Left ventricle myocardium inferior (tissue), 1 donor: ENCODE results near the gene TFAP2B. TPM values are rescaled to one million over a fixed set of nuclear protein-coding genes. Genes with fewer than 3 reads are reported as not detected.

ENCODE experiments used
- DNase-seq: peaks from one replicate; pipeline ENCODE4 v3.0.0-alpha.2; 2020
- H3K27ac ChIP-seq: fragments of 200-600 bp; replicated peaks from 2 replicates; pipeline ENCODE4 v1.8.0; 2021
- H3K27me3 ChIP-seq: fragments of 200-600 bp; 2 replicates; pipeline ENCODE4 v1.8.0; 2021; ENCODE audit warnings: low read depth
- H3K36me3 ChIP-seq: fragments of 200-600 bp; 2 replicates; pipeline ENCODE4 v1.8.0; 2021
- H3K4me1 ChIP-seq: fragments of 200-600 bp; 2 replicates; pipeline ENCODE4 v1.8.0; 2021
- H3K4me3 ChIP-seq: fragments of 200-600 bp; 2 replicates; pipeline ENCODE4 v1.8.0; 2021; ENCODE audit warnings: mild to moderate bottlenecking, moderate library complexity
- H3K9me3 ChIP-seq: fragments of 200-600 bp; replicated peaks from 2 replicates; pipeline ENCODE4 v1.8.0; 2021
- CTCF ChIP-seq: fragments of 200-600 bp; IDR thresholded peaks from 2 replicates; pipeline ENCODE4 v1.8.0; 2021; ENCODE audit warnings: antibody characterized with exemption, mild to moderate bottlenecking, borderline replicate concordance
- intact Hi-C: fragments of 100-400 bp; cut with micrococcal nuclease; formaldehyde crosslinking; loops from one replicate; pipeline ENCODE4 v1.11.0; 2022
- total RNA-seq: library from RNA; stranded (reverse); fragmentation: NEBNext Ultra II Directional; extraction: Animal tissue kit (Norgen Biotek cat#: 25700); gene quantifications from one replicate; pipeline ENCODE4 v1.2.1, GENCODE V29; 2021
- donor health status: DM: no; HTN: yes; CAD: no; lungs with severe emphysema.

The TFAP2B gene
- total RNA-seq, 1 donor from 2014 or later = not detected

GRCh38 chr6:50823094-50823920, 4.6 kb downstream of the TFAP2B start:
- no peaks in the 10 kb centered on the region for H3K9me3 ChIP-seq
- TF ChIP-seq CTCF = no peak
- no peak overlapping the region for H3K27ac ChIP-seq
- no peak overlapping the region for H3K4me3 ChIP-seq
- H3K4me1 ChIP-seq = peaks cover 14% of the 10 kb centered on the region
- no peak for DNase-seq
- H3K27me3 ChIP-seq = peaks cover 100% of the 10 kb centered on the region
- no peaks in the 10 kb centered on the region for H3K36me3 ChIP-seq
- intact Hi-C loops = no loop called here

- intact Hi-C loops = no loop called here
- DNase-seq = no peak
- H3K27ac ChIP-seq = no peak overlapping the region
- no peak for TF ChIP-seq CTCF
- no peak overlapping the region for H3K4me3 ChIP-seq
- H3K27me3 ChIP-seq = peaks cover 100% of the 10 kb centered on the region
- no peaks in the 10 kb centered on the region for H3K9me3 ChIP-seq
- peaks cover 11% of the 10 kb centered on the region for H3K4me1 ChIP-seq
- no peaks in the 10 kb centered on the region for H3K36me3 ChIP-seq
Observed at GRCh38 chr6:50824552-50824951, 5.9 kb downstream of the TFAP2B start.

GRCh38 chr6:50825375-50826036, 6.8 kb downstream of the TFAP2B start:
- intact Hi-C loops = no loop called here
- TF ChIP-seq CTCF = no peak
- Histone ChIP-seq H3K27me3 (peaks cover 100% of the 10 kb centered on the region), H3K4me3 (no peak overlapping the region), H3K27ac (no peak overlapping the region), H3K9me3 (no peaks in the 10 kb centered on the region), H3K36me3 (no peaks in the 10 kb centered on the region), H3K4me1 (peaks cover 2% of the 10 kb centered on the region)
- no peak for DNase-seq

GRCh38 chr6:50826037-50826761, 7.5 kb downstream of the TFAP2B start:
- DNase-seq = no peak
- intact Hi-C loops = no loop called here
- Histone ChIP-seq H3K4me1 (no peaks in the 10 kb centered on the region), H3K4me3 (no peak overlapping the region), H3K27ac (no peak overlapping the region), H3K27me3 (peaks cover 100% of the 10 kb centered on the region), H3K9me3 (no peaks in the 10 kb centered on the region), H3K36me3 (no peaks in the 10 kb centered on the region)
- TF ChIP-seq CTCF = no peak

- H3K4me1 ChIP-seq = no peaks in the 10 kb centered on the region
- no peak for TF ChIP-seq CTCF
- H3K27ac ChIP-seq = no peak overlapping the region
- H3K36me3 ChIP-seq = no peaks in the 10 kb centered on the region
- intact Hi-C loops = no loop called here
- H3K4me3 ChIP-seq = no peak overlapping the region
- no peaks in the 10 kb centered on the region for H3K9me3 ChIP-seq
- H3K27me3 ChIP-seq = peaks cover 100% of the 10 kb centered on the region
- no peak for DNase-seq
Observed at GRCh38 chr6:50826803-50827202, 8.1 kb downstream of the TFAP2B start.
